ENCODE data around the gene STARD8.

The STARD8 gene

GRCh38 chrX:68650491-68650890 lies 3.0 kb downstream of the STARD8 start (continued):
- no peak for TF ChIP-seq POU6F1 (CRISPR knock-in tag; IDR thresholded peaks at IDR 0.05; ENCODE audit: borderline replicate concordance, low read depth)

- TF ChIP-seq SNAI2 (CRISPR knock-in tag; IDR thresholded peaks at IDR 0.05) (no peak), GLIS3 (CRISPR knock-in tag; IDR thresholded peaks at IDR 0.05) (no peak), PATZ1 (CRISPR knock-in tag; IDR thresholded peaks at IDR 0.05; ENCODE audit: borderline replicate concordance) (no peak), OSR1 (CRISPR knock-in tag; IDR thresholded peaks at IDR 0.05) (no peak), CREB5 (CRISPR knock-in tag; IDR thresholded peaks at IDR 0.05; ENCODE audit: low read depth) (no peak), ZNF565 (CRISPR knock-in tag; conservative IDR thresholded peaks at IDR 0.05; ENCODE audit: low read depth) (no peak), CSRNP3 (CRISPR knock-in tag; IDR thresholded peaks at IDR 0.05) (no peak), TOX (CRISPR knock-in tag; IDR thresholded peaks at IDR 0.05; ENCODE audit: borderline replicate concordance) (no peak)
- no peak for ATAC-seq
Measured at GRCh38 chrX:68651110-68651509, 3.6 kb downstream of the STARD8 start.

GRCh38 chrX:68652326-68653170 lies 5.1 kb downstream of the STARD8 start:
- no peak for ATAC-seq
- no peak for TF ChIP-seq TCF4 (CRISPR knock-in tag; IDR thresholded peaks at IDR 0.05; ENCODE audit: borderline replicate concordance)
- no peak for TF ChIP-seq PATZ1 (CRISPR knock-in tag; IDR thresholded peaks at IDR 0.05; ENCODE audit: borderline replicate concordance)
- TF ChIP-seq ZNF8 (CRISPR knock-in tag; IDR thresholded peaks at IDR 0.05): no peak
- no peak for TF ChIP-seq CSRNP3 (CRISPR knock-in tag; IDR thresholded peaks at IDR 0.05)
- no peak for TF ChIP-seq ARNTL (CRISPR knock-in tag; IDR thresholded peaks at IDR 0.05; ENCODE audit: borderline replicate concordance, low read depth)
- TF ChIP-seq TSHZ2 (CRISPR knock-in tag; IDR thresholded peaks at IDR 0.05): no peak
- no peak for TF ChIP-seq ZFP30 (CRISPR knock-in tag; IDR thresholded peaks at IDR 0.05)
- no peak for TF ChIP-seq PPARA (CRISPR knock-in tag; IDR thresholded peaks at IDR 0.05; ENCODE audit: borderline replicate concordance)
- no peak for TF ChIP-seq CREB5 (CRISPR knock-in tag; IDR thresholded peaks at IDR 0.05; ENCODE audit: low read depth)
- TF ChIP-seq TOX (CRISPR knock-in tag; IDR thresholded peaks at IDR 0.05; ENCODE audit: borderline replicate concordance): no peak
- no peak for TF ChIP-seq SNAI2 (CRISPR knock-in tag; IDR thresholded peaks at IDR 0.05)
- TF ChIP-seq ISL1 (CRISPR knock-in tag; IDR thresholded peaks at IDR 0.05): no peak
- no peak for TF ChIP-seq OSR1 (CRISPR knock-in tag; IDR thresholded peaks at IDR 0.05)
- TF ChIP-seq CSDC2 (CRISPR knock-in tag; IDR thresholded peaks at IDR 0.05): no peak
- TF ChIP-seq BACH2 (CRISPR knock-in tag; IDR thresholded peaks at IDR 0.05; ENCODE audit: borderline replicate concordance): no peak
- TF ChIP-seq ZC3H10 (CRISPR knock-in tag; IDR thresholded peaks at IDR 0.05): no peak
- no peak for TF ChIP-seq POU6F1 (CRISPR knock-in tag; IDR thresholded peaks at IDR 0.05; ENCODE audit: borderline replicate concordance, low read depth)
- TF ChIP-seq ZNF70 (CRISPR knock-in tag; IDR thresholded peaks at IDR 0.05): no peak
